ENCODE measurements around the gene PIK3C2B. TPM values are rescaled to one million over a fixed set of nuclear protein-coding genes. Genes with fewer than 3 reads are reported as not detected.
"Not testable (repeated sequence)": the region's sequence is repeated elsewhere in the genome, so short reads cannot be mapped to it uniquely, and the experiment has no call there.

The PIK3C2B gene
- total RNA-seq, 1 donor from 2014 or later, result 31.8 TPM

DNA sequence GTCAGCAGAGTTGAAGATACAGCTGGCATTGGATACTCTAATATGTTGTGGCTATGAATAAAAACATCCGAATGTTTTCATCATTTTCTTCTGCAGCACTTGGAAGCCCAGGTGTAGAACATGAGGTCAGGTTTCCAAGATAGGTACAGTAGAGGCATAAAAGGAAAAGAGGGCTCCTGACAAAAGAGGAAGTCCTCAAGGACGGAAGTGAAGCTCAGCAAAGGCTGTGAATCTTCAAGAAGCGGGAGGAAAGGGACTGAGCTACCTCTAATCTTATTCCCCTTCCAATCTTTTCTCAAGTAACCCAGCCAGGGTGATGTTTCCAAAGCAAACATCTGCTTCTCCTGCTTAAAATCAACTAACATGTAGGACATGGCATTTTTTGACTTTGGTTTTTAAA, 4.4 kb upstream of the PIK3C2B start:
- Histone ChIP-seq H3K9ac (ENCODE audit: low read depth in 1 of 3, low read length in 3 of 3) (no peak overlapping the region), H3K27me3 (ENCODE audit: control insufficient read depth in 3 of 3, insufficient read depth in 3 of 3, low read length in 3 of 3) (no peaks in the 10 kb centered on the region), H3K9me3 (ENCODE audit: control insufficient read depth in 3 of 3, low read length in 3 of 3) (no peaks in the 10 kb centered on the region), H3K36me3 (ENCODE audit: control insufficient read depth in 3 of 3, insufficient read depth in 3 of 3, low read length in 3 of 3) (no peaks in the 10 kb centered on the region), H3K4me1 (ENCODE audit: control insufficient read depth in 3 of 3, insufficient read depth in 3 of 3, low read length in 3 of 3) (peaks cover 9 to 10% (median 9%) of the 10 kb centered on the region in 3 donors), H3K4me3 (ENCODE audit: low read length in 3 of 3) (no peak overlapping the region), H3K27ac (ENCODE audit: low read depth, low read length) (no peak overlapping the region)

DNA sequence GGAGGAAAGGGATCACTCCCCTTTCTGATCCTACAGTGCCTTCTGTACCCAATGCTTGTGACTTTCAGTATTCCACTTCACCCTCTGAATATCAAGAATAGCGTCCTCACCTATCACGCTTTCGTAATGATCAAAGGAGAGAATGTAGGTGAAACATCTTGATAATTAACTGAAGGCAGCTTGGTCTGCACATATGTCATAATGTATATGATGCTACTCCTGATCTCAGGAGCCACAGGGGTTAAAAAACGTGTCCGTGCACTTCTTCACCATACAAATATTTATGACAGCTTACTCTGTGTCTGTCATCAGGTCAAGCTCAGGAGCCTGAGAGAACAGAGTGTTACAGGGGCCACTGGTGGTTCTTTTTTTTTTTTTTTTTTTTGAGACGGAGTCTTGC, 1.2 kb upstream of the PIK3C2B start:
- H3K9ac ChIP-seq (ENCODE audit: low read depth in 1 of 3, low read length in 3 of 3), result no peak overlapping the region
- H3K4me1 ChIP-seq (ENCODE audit: control insufficient read depth in 3 of 3, insufficient read depth in 3 of 3, low read length in 3 of 3), result peaks cover 28 to 32% (median 29%) of the 10 kb centered on the region in 3 donors
- H3K4me3 ChIP-seq (ENCODE audit: low read length in 3 of 3), result no peak overlapping the region
- no peak overlapping the region for H3K27ac ChIP-seq (ENCODE audit: low read depth, low read length)
- no peaks in the 10 kb centered on the region for H3K9me3 ChIP-seq (ENCODE audit: control insufficient read depth in 3 of 3, low read length in 3 of 3)
- no peaks in the 10 kb centered on the region for H3K36me3 ChIP-seq (ENCODE audit: control insufficient read depth in 3 of 3, insufficient read depth in 3 of 3, low read length in 3 of 3)
- H3K27me3 ChIP-seq (ENCODE audit: control insufficient read depth in 3 of 3, insufficient read depth in 3 of 3, low read length in 3 of 3), result no peaks in the 10 kb centered on the region

- Histone ChIP-seq H3K4me1 (ENCODE audit: control insufficient read depth in 3 of 3, insufficient read depth in 3 of 3, low read length in 3 of 3) (peaks cover 29 to 32% (median 30%) of the 10 kb centered on the region in 3 donors), H3K36me3 (ENCODE audit: control insufficient read depth in 3 of 3, insufficient read depth in 3 of 3, low read length in 3 of 3) (peaks cover 0 to 3% (median 0%) of the 10 kb centered on the region in 3 donors), H3K4me3 (ENCODE audit: low read length in 3 of 3) (peak overlapping the region; percentile 77 to 97 (median 90)), H3K27me3 (ENCODE audit: control insufficient read depth in 3 of 3, insufficient read depth in 3 of 3, low read length in 3 of 3) (no peaks in the 10 kb centered on the region), H3K27ac (ENCODE audit: low read depth, low read length) (peak overlapping the region; percentile 58), H3K9me3 (ENCODE audit: control insufficient read depth in 3 of 3, low read length in 3 of 3) (no peaks in the 10 kb centered on the region), H3K9ac (ENCODE audit: low read depth in 1 of 3, low read length in 3 of 3) (peak overlapping the region; percentile 64 to 92 (median 71))
Observed at GRCh38 chr1:204495078-204495753, 611 bp upstream of the PIK3C2B start.

DNA sequence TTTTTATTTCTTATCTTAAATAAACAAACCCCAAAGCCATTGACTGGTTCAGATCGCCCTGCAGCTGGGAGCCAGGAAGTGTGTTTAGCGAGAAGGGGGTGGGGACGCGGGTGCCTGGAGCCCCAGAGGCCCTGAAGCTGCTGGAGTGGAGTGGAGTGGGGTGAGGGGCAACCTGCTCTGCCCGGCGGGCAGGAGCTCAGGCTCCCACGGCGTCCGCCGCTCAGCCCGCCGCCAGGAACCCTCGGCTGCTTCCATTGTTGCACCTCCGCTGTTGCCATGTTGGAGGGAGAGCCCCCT, 673 bp downstream of the PIK3C2B start:
- H3K9me3 ChIP-seq (ENCODE audit: control insufficient read depth in 3 of 3, low read length in 3 of 3), result no peaks in the 10 kb centered on the region
- H3K27me3 ChIP-seq (ENCODE audit: control insufficient read depth in 3 of 3, insufficient read depth in 3 of 3, low read length in 3 of 3), result no peaks in the 10 kb centered on the region
- H3K4me3 ChIP-seq (ENCODE audit: low read length in 3 of 3), result peak overlapping the region; percentile 77 to 97 (median 90)
- H3K36me3 ChIP-seq (ENCODE audit: control insufficient read depth in 3 of 3, insufficient read depth in 3 of 3, low read length in 3 of 3), result peaks cover 0 to 5% (median 0%) of the 10 kb centered on the region in 3 donors
- H3K9ac ChIP-seq (ENCODE audit: low read depth in 1 of 3, low read length in 3 of 3), result peak overlapping the region; percentile 64 to 92 (median 88)
- H3K27ac ChIP-seq (ENCODE audit: low read depth, low read length), result peak overlapping the region; percentile 58
- peaks cover 29 to 33% (median 32%) of the 10 kb centered on the region in 3 donors for H3K4me1 ChIP-seq (ENCODE audit: control insufficient read depth in 3 of 3, insufficient read depth in 3 of 3, low read length in 3 of 3)

GRCh38 chr1:204493145-204493983, 1.2 kb downstream of the PIK3C2B start:
- H3K4me3 ChIP-seq (ENCODE audit: low read length in 3 of 3), result peak overlapping the region; percentile 77 to 97 (median 90)
- H3K27me3 ChIP-seq (ENCODE audit: control insufficient read depth in 3 of 3, insufficient read depth in 3 of 3, low read length in 3 of 3), result no peaks in the 10 kb centered on the region
- peak overlapping the region; percentile 64 to 92 (median 88) for H3K9ac ChIP-seq (ENCODE audit: low read depth in 1 of 3, low read length in 3 of 3)
- H3K27ac ChIP-seq (ENCODE audit: low read depth, low read length), result peak overlapping the region; percentile 58
- H3K36me3 ChIP-seq (ENCODE audit: control insufficient read depth in 3 of 3, insufficient read depth in 3 of 3, low read length in 3 of 3), result peaks cover 0 to 5% (median 0%) of the 10 kb centered on the region in 3 donors
- H3K4me1 ChIP-seq (ENCODE audit: control insufficient read depth in 3 of 3, insufficient read depth in 3 of 3, low read length in 3 of 3), result peaks cover 29 to 33% (median 32%) of the 10 kb centered on the region in 3 donors
- H3K9me3 ChIP-seq (ENCODE audit: control insufficient read depth in 3 of 3, low read length in 3 of 3), result no peaks in the 10 kb centered on the region

DNA sequence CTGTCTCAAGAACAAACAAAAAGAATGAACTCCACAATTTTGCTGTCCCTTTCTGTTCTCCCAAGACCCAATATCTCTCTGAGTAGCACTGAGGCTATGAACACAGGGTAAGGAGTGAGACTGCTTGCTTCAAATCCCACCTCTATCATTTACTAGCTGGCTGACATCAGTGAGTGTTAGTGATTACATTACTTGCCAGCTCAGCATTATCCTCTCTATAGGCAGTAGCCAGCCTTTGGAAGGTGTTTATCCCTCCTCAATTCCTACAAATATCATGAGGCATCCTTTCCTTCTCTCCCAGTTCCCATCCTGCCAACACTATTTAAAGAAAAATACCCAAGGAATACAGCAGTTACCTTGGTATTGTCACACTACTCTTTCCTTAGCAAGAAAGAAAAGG, 3.0 kb downstream of the PIK3C2B start:
- no peaks in the 10 kb centered on the region for H3K27me3 ChIP-seq (ENCODE audit: control insufficient read depth in 3 of 3, insufficient read depth in 3 of 3, low read length in 3 of 3)
- peak overlapping the region in 1 of 3 donors; percentile 1 for H3K9ac ChIP-seq (ENCODE audit: low read depth in 1 of 3, low read length in 3 of 3)
- H3K27ac ChIP-seq (ENCODE audit: low read depth, low read length), result no peak overlapping the region
- H3K4me3 ChIP-seq (ENCODE audit: low read length in 3 of 3), result peak overlapping the region in 1 of 3 donors; percentile 90
- no peaks in the 10 kb centered on the region for H3K9me3 ChIP-seq (ENCODE audit: control insufficient read depth in 3 of 3, low read length in 3 of 3)
- H3K36me3 ChIP-seq (ENCODE audit: control insufficient read depth in 3 of 3, insufficient read depth in 3 of 3, low read length in 3 of 3), result peaks cover 0 to 5% (median 0%) of the 10 kb centered on the region in 3 donors
- H3K4me1 ChIP-seq (ENCODE audit: control insufficient read depth in 3 of 3, insufficient read depth in 3 of 3, low read length in 3 of 3), result peaks cover 29 to 33% (median 32%) of the 10 kb centered on the region in 3 donors

DNA sequence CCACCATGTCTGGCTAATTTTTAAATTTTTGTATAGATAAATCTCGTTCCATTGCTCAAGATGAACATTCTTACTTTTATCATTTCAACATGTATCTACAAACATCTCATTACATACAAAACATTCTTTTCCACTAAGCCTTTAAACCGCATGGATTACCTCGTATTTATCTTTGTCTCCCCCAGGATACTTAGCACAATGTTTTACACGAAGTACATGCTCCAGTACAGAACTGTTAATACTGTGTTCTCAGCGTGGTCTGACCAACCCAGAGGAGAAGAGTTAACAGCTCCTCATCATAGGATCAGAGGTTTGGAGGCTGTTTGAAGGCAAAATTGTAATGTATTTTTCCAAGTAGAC, 7.4 kb downstream of the PIK3C2B start:
- Histone ChIP-seq H3K9ac (ENCODE audit: low read depth in 1 of 3, low read length in 3 of 3) (no peak overlapping the region), H3K27me3 (ENCODE audit: control insufficient read depth in 3 of 3, insufficient read depth in 3 of 3, low read length in 3 of 3) (no peaks in the 10 kb centered on the region), H3K27ac (ENCODE audit: low read depth, low read length) (no peak overlapping the region), H3K36me3 (ENCODE audit: control insufficient read depth in 3 of 3, insufficient read depth in 3 of 3, low read length in 3 of 3) (peaks cover 0 to 5% (median 0%) of the 10 kb centered on the region in 3 donors), H3K4me3 (ENCODE audit: low read length in 3 of 3) (no peak overlapping the region), H3K9me3 (ENCODE audit: control insufficient read depth in 3 of 3, low read length in 3 of 3) (no peaks in the 10 kb centered on the region), H3K4me1 (ENCODE audit: control insufficient read depth in 3 of 3, insufficient read depth in 3 of 3, low read length in 3 of 3) (peaks cover 18 to 24% (median 23%) of the 10 kb centered on the region in 3 donors)

- not testable (repeated sequence) for H3K4me3 ChIP-seq (ENCODE audit: low read length in 3 of 3); H3K9me3 ChIP-seq (ENCODE audit: control insufficient read depth in 3 of 3, low read length in 3 of 3); H3K27me3 ChIP-seq (ENCODE audit: control insufficient read depth in 3 of 3, insufficient read depth in 3 of 3, low read length in 3 of 3); H3K9ac ChIP-seq (ENCODE audit: low read depth in 1 of 3, low read length in 3 of 3); H3K36me3 ChIP-seq (ENCODE audit: control insufficient read depth in 3 of 3, insufficient read depth in 3 of 3, low read length in 3 of 3); H3K27ac ChIP-seq (ENCODE audit: low read depth, low read length)
- peaks cover 22 to 25% (median 24%) of the 10 kb centered on the region in 3 donors for H3K4me1 ChIP-seq (ENCODE audit: control insufficient read depth in 3 of 3, insufficient read depth in 3 of 3, low read length in 3 of 3)
Observed at GRCh38 chr1:204486513-204487255, 7.9 kb downstream of the PIK3C2B start.

GRCh38 chr1:204483791-204484190, 10.8 kb downstream of the PIK3C2B start:
- peaks cover 45 to 48% (median 47%) of the 10 kb centered on the region in 3 donors for H3K4me1 ChIP-seq (ENCODE audit: control insufficient read depth in 3 of 3, insufficient read depth in 3 of 3, low read length in 3 of 3)
- H3K27me3 ChIP-seq (ENCODE audit: control insufficient read depth in 3 of 3, insufficient read depth in 3 of 3, low read length in 3 of 3), result no peaks in the 10 kb centered on the region
- H3K27ac ChIP-seq (ENCODE audit: low read depth, low read length), result no peak overlapping the region
- no peak overlapping the region for H3K4me3 ChIP-seq (ENCODE audit: low read length in 3 of 3)
- no peak overlapping the region for H3K9ac ChIP-seq (ENCODE audit: low read depth in 1 of 3, low read length in 3 of 3)
- H3K9me3 ChIP-seq (ENCODE audit: control insufficient read depth in 3 of 3, low read length in 3 of 3), result no peaks in the 10 kb centered on the region
- no peaks in the 10 kb centered on the region for H3K36me3 ChIP-seq (ENCODE audit: control insufficient read depth in 3 of 3, insufficient read depth in 3 of 3, low read length in 3 of 3)

Measured in skeletal muscle tissue (tissue), 4 donors.